ENCODE results near the gene MZT2A. TPM values are rescaled to one million over a fixed set of nuclear protein-coding genes. Genes with fewer than 3 reads are reported as not detected.
"Not testable (repeated sequence)": the region's sequence is repeated elsewhere in the genome, so short reads cannot be mapped to it uniquely, and the experiment has no call there.

Gene MZT2A
- total RNA-seq, 2 donors from 2014 or later, result 72.3 to 84.6 TPM

DNA sequence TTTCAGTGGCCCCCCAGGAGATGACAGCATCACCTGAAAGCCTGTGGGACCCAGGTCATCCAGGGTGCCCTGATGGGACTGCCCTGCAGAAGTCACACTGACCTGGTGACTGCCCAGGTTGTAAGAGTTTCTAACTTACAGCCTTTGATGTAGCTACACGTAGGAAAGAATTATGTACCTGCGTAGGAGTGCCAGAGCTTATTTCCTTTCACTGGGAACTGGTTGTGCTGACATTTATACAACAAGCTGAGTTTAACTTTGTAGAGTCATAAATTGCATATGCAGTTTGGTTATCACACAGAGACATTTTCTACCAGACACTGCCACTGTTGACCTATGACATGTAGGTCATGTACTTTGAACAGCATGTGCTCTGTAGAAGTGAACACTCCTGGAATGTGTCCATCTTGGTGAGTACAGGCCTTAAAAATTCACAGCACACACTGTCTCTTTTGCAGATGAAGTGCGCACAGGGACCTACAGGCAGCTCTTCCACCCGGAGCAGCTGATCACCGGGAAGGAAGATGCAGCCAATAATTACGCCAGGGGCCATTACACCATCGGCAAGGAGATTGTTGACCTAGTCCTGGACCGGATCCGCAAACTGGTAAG is 13.2 kb downstream of the MZT2A start:
- DNase-seq; ATAC-seq; intact Hi-C loops (cut with DNase I, micrococcal nuclease): not testable (repeated sequence)

DNA sequence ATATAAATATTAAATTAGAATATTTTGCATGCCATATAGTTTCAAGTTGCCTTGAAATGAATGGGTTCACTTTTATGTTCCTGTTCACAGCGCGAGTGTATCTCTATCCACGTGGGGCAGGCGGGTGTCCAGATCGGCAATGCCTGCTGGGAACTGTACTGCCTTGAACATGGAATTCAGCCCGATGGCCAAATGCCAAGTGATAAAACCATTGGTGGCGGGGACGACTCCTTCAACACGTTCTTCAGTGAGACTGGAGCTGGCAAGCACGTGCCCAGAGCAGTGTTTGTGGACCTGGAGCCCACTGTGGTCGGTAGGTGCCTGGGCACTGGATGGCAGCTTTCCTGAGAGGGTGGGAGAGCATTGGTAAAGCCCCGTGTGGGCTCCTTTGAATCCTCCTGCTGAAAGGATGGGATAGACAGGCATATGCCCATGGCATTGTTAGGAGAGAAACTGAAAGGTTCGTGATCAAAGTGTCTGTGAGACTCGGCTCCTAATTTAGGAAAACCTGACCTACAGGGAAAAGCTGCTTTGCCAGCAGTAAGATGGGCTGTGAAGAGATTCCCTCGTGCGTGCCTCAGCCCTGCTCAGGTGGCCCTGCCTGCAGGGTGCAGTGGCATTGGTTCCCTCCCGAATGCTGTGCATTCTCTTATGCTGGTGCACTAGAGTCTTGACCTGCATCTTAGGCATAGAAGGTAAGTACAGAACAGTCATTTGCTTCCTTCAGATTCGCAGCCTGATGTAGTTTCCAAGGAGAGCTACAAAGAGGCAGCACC is 13.9 kb downstream of the MZT2A start:
- intact Hi-C loops (cut with DNase I, micrococcal nuclease); DNase-seq; ATAC-seq: not testable (repeated sequence)

DNA sequence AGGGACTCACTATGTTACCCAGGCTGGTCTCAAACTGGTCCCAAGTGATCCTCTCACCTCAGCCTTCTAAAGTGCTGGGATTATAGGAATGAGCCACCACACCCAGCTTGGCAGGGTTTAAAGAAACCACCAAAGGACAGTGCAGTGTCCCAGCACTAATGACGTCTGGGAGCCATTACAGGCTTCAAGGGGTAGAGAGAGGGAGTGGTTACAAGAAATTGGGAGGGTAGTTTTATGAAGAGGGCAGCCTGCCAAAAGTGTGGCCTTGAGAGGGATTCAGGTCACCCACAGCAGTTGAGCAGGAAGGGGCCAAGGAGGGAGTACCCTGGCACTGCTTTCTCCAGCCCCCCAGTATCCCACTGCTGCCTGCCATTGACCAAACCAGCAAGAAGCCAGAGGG is 15.0 kb downstream of the MZT2A start:
- ATAC-seq; intact Hi-C loops (cut with DNase I, micrococcal nuclease); DNase-seq: not testable (repeated sequence)

DNA sequence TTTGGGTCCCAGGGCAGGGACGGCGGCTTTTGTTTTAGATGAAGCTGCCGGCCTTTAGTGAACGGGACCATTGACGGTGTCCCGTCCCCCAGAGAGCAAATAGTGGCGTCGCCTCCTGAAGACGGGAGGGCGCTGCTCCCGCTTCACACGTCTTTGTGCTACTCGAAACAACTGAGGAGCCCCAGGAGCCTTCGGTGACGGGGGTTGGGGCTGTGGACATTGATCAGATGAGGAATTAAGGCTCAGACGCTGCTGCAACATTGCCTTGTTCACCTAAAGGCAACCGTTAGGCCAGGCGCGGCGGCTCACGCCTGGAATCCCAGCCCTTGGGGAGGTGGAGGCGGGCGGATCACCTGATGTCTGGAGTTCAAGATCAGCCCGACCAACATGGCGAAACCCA is 15.8 kb downstream of the MZT2A start:
- ATAC-seq; intact Hi-C loops (cut with DNase I, micrococcal nuclease): not testable (repeated sequence)

DNA sequence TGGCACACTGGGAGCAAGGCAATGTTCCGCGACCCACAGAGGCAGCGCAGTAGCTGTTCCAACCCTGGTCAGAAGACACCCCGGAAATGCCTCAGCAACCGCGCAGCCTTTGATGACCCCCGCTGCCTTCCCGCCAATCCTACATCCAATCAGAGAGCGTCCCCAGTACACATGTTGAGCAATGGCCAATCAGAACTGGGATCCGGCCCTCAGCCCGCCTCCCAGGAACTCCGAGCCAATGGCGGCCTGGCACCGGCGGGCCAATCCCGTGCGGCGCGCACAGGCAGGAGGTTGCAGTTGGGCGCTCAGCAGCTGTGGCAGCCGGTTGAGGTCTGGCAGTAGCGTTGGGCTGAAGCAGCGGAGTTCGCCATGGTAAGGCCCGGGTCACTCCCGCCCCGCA is 16.4 kb downstream of the MZT2A start, which contains the start of gene TUBA3D:
TUBA3D (plus strand) TSS at position 289 of the 400 bp plus-strand sequence; CDS start at position 370, 81 bp downstream.
- DNase-seq, result no peak
- intact Hi-C loops (cut with DNase I, micrococcal nuclease), result no loop called here
- no peak for ATAC-seq

More for the DNA sequence above, 15.8 kb downstream of the MZT2A start:
- DNase-seq, result not testable (repeated sequence)

DNA sequence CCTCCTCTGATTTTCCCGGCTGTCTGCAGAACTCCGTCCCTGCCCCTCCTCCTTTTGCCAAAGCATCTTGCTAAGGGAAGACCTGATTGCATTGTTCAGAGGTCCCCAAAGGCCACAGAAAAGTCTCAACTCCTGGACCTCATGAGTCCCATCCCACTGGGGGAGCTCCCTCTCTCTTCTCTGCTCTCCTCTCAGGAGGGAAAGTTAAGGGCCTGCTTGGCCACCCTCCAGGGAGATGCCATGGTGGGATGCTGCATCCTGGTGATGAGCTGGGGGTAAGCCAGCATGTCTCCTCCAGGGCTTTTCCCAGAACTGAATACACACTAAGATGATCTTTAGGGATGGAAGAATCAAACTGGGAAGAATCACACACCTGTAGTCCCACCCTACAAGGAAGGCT is 18.9 kb downstream of the MZT2A start:
- intact Hi-C loops (cut with DNase I, micrococcal nuclease); ATAC-seq; DNase-seq: not testable (repeated sequence)

DNA sequence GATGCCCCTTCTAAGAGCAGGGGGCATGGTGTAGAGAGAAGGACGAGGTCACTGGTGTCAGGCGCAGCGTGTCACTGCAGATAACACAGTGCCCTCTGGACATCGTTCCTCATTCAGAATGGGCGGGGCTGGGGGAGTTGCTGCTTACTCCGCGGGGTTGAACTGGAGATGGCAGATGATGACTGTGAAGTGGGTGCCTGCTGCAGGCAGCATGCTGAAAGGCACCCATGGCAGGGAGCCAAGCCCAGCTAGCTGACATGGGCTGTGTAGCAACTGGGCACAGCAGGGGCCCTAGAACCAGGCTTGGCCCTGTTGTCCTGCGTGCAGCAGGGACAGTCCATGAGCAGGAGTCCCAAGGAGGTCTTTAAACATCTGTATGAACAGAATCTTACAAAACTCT is 20.6 kb downstream of the MZT2A start:
- DNase-seq; intact Hi-C loops (cut with DNase I, micrococcal nuclease): not testable (repeated sequence)
- ATAC-seq, result peak; percentile 81

DNA sequence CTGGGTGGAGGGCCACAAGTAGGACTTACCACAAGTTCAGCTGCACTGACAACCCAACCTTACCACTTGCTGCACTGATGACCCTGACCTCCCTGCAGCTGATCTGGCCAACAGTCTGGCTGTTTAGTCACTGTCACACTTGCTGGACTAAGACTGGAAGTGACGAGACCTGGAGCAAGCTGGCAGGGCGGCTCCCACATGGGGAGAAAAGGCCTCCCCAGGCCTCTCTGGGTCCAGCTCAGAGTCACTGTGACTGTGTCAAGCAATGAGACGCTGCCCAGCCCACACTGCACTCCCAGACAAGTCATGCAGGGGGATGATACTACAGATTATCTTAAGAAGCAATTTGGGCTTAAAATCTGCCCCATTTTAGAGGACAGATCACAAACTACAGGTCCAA is 21.3 kb downstream of the MZT2A start:
- ATAC-seq; DNase-seq; intact Hi-C loops (cut with DNase I, micrococcal nuclease): not testable (repeated sequence)

DNA sequence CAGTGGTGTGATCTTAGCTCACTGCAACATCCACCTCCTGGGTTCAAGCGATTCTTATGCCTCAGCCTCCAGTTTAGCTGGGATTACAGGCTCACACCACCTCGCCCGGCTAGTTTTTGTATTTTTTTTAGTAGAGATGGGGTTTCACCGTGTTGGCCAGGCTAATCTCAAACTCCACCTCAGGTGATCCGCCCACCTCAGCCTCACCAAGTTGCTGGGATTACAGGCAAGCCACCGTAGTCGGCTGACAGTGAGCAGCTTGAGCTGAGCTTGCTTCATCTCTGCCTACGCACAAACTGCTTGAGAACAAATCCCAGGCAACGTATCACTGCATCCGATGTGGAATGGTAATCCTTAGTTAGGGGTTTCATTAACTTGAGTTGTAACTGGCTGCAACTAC is 24.5 kb downstream of the MZT2A start:
- DNase-seq; ATAC-seq; intact Hi-C loops (cut with DNase I, micrococcal nuclease): not testable (repeated sequence)

DNA sequence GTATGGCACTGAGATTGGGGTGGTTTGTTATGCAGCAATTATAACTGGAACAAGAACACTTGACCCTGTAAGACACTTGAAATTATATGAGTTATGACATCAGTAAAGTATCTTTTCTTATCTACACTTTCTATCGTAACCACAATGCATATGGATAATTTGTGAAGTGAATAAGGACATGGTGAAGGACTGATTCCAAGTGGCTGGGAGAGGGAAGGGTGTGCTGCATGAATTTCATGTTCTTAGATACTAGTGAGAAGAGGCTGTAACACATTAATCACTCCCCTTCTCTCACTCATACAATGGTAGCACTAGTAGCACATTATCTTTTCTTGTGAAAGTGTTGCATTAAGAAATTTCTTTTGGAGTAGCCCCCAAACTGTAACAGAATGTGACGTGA is 37.3 kb downstream of the MZT2A start:
- intact Hi-C loops (cut with DNase I, micrococcal nuclease); ATAC-seq; DNase-seq: not testable (repeated sequence)

DNA sequence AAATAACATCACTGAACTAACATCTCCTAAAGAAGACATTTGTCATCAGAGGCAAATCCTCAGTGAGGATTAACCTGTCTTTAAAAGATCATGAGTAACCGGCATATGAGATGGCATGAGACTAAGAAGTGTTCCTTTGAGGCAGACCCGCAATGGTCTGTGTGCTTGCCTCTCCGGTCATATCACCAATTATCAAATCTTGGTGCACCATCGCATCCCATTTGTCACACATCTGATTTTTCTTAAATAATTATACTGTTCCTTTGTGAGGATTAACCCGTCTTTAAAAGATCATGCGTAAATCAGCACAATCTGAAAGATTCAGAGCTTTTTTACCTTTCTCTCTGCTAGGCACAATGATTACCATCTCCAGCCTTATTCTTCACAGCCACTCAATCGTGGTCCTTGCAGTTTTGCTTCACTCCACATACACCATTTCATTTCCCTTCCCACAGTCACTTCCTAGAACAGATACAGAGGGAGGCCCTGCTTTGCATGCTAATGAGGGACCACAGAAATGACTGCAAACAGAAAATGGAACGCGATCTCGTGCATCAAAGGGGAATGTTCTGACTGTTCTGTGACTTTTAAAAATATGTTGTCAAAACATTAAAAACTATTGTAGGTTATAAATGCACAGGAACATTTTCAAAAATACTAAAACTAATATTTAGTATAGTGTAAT is 40.8 kb downstream of the MZT2A start:
- intact Hi-C loops (cut with DNase I, micrococcal nuclease); DNase-seq; ATAC-seq: not testable (repeated sequence)

DNA sequence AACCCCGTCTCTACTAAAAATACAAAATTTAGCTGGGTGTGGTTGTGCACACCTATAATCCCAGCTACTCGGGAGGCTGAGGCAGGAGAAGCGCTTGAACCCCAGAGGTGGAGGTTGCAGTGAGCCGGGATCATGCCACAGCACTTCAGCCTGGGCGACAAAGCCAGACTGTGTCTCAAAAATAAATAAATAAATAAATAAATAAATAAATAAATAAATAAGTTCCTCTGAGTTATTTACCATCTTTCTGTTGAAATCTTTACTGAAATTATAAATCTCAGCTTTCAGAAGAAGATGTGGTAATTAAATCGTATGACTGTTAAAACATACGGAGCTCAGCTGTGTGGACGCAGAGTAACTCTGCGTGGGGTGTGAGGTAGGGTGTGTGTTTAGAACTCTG is 44.2 kb downstream of the MZT2A start:
- ATAC-seq; intact Hi-C loops (cut with DNase I, micrococcal nuclease); DNase-seq: not testable (repeated sequence)

DNA sequence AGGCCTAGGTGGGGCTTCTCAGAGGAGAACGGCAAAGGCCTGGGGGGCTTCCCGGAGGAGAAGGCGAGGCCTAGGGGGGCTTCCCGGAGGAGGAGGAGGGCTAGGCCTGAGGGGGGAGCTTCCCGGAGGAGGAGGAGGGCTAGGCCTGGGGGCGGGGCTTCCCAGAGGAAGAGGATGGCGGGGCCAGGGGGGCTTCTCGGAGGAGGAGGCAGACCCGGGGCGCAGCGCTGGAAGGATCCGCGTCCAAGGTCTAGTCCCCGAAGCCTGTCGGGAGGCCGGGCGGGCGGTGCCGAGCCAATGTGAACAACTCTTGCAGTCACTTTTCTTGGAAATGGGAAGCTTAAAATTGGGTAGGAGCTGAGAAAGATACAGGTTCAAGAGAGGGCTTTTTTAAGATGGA is 46.3 kb downstream of the MZT2A start:
- ATAC-seq, result no peak
- no peak for DNase-seq
- intact Hi-C loops (cut with DNase I, micrococcal nuclease), result no loop called here

DNA sequence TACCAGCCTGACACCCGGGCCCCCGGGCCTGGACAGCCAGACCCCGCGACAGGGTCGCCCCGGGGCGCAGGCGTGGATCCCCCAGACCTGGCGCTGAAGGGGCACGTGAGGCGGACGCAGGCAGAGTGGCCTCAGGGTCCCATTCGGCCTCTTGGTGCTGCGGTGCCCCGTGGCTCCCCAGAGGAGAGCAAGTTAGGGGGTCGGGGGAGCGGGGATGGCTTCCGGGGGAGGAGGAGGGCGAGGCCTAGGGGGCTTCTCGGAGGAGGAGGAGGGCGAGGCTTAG is 46.7 kb downstream of the MZT2A start:
- ATAC-seq; DNase-seq; intact Hi-C loops (cut with DNase I, micrococcal nuclease): not testable (repeated sequence)

DNA sequence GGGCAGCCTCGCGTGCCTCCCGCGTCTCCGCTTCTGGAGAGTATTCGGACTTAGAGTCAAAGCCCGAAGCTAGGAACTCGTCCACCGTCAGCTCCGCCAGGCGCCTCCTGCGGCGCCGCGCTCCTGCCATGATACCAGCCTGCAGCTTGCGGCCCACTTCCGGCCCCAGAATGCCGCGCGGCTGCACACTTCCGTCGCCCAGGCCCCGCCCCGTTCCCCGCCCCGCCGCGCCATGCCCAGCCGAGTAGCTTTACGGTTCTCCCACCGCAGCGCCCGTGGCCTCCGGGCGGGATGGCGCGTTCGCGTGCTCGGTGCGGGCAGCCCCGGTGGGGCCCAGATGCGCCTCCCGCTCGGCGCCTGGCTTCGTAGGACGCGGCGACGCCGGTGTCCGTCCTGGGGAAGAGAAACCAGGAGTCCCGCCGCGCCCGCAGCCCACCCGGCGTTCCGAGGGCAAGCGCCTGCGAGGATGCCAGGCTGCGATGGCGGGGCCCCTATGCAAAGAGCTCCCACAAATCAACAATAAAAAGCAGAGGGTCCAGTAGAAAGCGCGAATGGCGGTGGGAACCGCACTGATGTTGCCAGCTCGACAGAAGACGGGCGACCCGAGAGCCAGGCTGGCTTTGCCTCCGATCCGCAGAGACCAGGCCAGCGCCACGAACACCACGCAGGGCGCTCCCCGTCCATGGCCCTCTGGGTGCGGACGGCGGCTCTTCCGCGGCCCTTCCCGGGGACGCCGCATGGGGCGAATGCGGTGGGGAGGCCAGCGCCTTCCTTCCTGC is 47.3 kb downstream of the MZT2A start:
- ATAC-seq; DNase-seq; intact Hi-C loops (cut with DNase I, micrococcal nuclease): not testable (repeated sequence)

DNA sequence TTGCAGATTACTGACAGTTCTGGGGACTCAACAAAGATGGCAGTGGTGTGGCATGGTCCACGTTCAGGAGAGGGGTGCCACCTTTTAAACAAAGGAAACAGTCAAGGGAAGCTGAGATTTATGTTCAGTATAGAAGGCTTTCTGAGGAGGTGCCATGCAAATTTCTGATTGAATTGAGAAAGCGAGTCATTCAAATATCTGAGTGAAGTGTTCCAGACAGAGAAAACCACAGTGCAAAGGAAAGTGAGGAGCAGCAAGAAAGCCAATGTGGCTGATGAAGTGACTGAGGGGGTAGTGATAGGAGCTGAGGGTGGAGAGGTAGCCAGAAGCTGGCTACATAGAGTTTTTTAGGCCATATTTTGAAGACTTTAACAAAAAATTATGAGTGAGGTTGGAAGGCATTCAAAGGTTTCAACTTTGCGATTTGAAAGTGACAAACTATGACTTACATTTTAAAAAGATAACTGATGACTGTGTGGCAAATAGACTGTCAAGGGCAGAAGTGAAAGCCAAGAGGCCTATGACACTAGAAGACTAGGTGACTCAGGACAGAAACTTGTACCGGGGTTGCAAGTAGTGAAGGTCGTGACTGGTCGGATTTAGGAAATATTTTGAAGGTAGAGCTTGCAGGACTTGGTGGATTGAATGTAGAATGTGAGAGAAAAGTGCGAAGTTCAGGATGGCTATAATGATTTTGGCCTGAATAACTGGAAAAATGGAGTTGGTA is 51.3 kb downstream of the MZT2A start:
- DNase-seq; ATAC-seq; intact Hi-C loops (cut with DNase I, micrococcal nuclease): not testable (repeated sequence)

All from left colon (tissue), 2 donors.